GM19238 (cell line): ENCODE data around the gene RPGRIP1.
"Not testable (repeated sequence)": the region's sequence is repeated elsewhere in the genome, so short reads cannot be mapped to it uniquely, and the experiment has no call there.

ENCODE experiments used
- DNase-seq: peaks from one replicate; pipeline ENCODE4 v3.0.0; 2011; ENCODE audit warnings: low spot score; ENCODE audit not compliant: insufficient read length

The RPGRIP1 gene

DNA sequence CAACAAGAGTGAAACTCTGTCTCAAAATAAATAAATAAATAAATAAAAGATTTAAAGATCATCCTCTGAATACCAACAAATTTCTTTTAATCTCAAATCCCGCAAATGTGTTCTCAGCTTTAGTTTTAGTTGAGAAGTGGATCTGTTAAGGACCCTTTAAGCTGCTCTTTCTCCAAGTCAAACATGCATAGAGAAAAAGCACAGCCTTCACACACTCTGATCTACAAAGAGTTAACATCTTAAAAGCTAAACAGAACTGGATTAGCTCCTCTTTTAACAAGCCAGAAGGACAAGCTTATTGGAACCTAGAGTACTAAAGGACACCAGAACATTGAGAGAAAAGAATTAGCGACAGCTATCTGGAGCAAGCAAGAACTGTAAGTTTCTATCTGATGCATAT lies at the start of gene RPGRIP1:
TSS of gene RPGRIP1 (plus strand) at position 301 of the 400 bp plus-strand sequence. CDS start 7,894 bp downstream, outside the sequence.
- no peak for DNase-seq

DNA sequence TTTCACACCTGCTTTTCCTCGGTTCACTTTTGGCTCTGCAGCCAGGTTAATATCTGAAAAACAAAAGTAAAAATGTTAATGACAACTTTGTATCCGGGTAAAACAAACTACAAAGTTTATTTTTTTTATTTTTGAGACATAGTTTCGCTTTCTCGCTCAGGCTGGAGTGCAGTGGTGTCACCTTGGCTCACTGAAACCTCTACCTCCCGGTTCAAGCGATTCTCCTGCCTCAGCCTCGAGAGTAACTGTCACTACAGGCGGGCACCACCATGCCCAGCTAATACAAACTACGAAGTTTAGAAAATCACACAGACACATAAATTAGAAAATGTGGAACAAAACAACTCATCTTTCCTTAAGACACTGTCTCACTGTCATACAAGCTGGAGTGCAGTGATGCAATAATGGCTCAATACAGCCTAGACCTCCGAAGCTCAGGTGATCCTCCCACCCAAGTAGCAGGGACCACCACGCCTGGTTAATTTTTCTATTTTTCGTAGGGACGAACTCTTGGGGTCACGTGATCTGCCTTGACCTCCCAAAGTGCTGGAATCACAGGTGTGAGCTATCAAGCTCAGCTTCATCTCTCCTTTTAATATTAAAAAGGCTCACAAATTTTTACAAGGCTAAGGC lies 48.7 kb upstream of the RPGRIP1 start:
- DNase-seq = no peak

DNA sequence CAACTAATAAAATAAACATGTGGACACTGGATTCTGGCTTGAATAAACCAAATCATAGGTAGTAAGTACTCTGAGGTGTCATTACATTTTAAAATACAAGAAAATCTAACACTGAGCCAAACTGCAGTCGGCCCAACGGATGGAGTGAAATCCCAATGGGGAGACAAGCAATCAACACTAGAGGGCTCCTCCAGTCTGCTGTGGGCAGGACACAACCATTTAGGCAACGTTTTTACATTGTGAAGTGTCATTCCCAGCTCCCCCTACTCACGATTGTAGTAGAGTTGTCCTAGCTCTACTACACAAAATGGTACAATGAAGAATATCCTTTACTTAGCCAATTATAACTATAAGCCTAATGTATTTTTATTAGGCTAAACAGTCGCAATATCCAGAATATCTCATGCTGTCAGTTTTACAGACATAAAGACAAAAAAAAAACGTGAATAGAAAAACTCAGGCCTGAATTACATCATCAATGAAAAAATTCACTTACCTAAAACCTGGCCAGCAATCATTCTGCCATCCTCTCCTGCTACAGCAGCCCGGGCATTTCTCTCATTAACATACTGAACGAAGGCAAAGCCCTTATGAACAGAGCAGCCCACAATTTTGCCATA lies 46.3 kb upstream of the RPGRIP1 start:
- no peak for DNase-seq

DNA sequence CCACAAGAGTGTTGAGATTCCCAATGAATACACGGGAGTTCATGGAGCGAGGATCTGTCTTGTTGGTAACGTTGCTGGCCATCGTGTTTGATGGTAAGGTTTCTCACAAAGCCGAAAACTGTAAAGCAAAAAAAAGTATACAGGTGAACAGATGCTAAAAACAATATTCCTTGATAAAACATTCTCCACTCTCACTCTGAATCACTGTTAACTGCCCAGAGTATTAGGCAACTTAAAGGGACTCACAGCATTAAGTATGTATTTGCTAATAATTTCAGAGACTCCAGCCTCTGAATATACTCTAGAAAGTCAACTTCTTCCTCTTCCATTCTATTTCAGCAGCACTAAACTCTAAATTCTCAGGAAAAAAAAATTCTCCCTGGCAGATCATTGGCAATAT lies 45.8 kb upstream of the RPGRIP1 start:
- DNase-seq = no peak

DNA sequence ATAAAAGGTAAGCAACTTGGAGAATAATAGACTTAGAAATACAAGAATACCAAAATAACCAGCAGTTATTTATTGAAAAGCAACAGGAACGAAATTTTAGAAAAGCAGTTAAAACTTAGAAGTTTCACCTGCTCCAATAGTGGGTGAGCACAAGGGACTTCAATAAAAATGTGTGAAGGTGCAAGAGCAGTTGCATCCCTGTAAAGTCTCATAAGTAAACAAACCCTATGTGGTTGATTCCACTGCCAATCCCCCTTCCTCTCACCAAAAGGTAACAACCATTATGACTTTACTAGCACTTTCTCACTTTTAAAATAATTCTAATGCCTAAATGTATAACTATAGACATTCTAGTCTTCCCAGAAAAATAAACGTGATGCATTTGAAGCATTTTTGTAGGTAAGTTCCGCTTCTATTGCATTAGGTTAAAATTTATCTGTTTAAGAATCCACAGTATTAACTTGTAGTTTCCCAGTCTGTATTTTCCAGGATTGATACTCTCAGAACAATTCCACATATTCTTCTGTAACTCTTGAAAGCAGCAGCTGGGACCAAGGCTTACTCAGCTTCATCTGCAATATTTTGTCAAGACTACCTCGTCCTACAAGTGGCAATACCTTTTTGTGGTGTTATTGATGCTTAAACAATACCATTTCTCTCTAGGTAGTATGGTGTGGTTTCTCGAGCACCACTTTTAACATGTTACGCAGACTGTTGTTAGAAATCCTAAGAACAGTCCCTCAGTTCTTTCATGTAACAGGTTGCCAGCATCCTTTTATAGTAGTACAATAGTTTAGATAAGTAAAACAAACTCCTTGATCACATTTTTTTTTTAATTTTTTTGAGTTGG lies 42.7 kb upstream of the RPGRIP1 start:
- no peak for DNase-seq

DNA sequence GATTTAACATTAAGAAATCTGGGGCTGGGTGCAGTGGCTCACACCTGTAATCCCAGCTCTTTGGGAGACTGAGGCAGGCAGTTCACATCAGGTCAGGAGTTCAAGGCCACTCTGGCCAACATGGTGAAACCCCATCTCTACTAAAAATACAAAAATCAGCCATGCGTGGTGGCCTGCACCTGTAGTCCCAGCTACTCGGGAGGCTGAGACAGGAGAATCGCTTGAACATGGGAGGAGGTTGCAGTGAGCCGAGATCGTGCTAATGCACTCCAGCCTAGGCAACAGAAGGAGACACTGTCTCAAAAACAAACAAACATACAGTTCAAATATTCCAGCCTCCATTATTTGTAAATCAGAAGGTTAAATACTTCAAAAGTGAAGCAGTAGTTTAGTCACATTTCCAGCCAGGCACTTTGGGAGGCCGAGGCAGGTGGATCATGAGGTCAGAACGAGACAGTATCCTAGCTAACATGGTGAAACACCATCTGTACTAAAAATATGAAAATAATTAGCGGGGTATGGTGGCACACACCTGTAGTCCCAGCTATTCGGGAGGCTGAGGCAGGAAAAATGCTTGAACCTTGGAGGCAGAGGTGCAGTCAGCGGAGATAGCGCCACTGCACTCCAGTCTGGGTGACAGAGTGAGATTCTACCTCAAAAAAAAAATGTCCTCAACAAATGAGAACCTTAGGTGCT lies 40.9 kb upstream of the RPGRIP1 start:
- no peak for DNase-seq

DNA sequence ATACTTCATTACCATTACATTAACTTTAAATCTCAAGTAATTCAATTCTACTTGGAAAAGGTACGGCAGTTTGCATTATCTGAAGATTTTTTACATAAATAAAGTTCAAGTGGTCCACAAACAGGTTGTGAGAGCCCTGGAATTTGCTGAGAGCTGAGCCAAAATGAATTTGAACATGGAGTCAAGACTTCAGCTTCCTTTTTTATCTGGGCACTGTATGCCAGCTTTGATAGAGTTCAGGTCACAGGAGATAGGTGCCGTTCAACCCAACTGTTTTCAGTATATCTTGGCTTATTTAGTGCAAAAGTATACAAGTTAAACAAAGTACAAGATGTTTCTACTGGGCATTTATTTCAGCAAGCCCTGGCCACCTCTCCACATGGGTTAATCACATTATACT lies 39.5 kb upstream of the RPGRIP1 start:
- DNase-seq = no peak

DNA sequence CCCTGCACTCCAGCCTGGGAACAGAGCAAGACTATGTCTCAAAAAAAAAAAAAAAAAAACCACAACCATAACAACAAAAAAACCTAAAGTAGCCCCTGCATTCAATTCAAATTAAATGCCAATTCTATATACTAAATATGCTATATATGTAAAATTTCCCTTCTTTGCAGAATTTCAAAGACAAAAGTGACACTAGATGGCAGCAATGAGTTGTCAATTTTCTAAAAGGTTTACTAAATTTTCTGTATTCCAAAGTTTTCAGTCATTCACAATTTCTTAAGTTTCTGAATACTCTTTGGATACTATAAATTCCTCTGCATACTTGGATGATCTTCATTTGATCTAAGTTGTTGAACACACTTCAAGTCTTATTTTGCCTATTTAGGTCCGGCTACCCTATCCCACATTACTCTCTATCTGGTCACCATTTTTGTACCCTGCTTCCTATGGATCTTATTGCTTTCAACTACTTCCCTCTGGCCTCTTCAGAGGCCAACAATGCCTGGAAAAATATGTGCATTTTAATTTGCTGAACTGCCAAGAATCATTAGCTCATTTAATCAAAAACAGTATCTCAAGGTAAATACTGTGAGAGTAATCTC lies 38.6 kb upstream of the RPGRIP1 start:
- no peak for DNase-seq

DNA sequence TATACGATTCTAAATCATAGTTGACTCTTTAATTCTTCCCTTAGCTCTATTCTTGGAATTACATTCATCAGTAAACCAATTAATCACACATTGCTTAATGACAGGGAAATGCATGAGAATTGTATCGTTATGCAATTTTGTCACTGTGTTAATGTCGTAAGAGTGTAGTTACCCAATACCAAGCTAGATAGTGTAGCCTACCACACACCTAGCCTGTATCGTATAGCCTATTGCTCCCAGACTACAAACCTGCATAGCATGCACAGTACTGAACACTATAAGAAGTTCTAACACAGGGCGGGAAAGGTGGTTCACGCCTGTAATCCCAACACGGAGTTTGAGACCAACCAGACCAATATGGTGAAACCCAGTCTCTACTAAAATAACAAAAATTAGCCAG lies 35.3 kb upstream of the RPGRIP1 start:
- no peak for DNase-seq

DNA sequence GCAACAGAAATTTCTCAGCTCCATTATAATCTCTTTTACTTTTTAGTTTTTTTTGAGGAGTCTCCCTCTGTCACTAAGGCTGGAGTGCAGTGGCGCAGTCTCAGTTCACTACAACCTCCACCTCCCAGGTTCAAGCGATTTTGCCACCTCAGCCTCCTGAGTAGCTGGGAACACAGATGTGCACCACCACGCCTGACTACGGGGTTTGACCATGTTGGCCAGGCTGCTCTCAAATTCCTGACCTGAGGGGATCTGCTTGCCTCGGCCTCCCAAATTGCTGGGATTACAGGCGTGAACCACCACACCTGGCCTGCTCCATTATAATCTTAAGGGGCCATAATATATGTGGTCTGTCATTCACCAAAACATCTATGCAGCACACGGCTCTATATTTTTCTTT lies 34.1 kb upstream of the RPGRIP1 start:
- no peak for DNase-seq

DNA sequence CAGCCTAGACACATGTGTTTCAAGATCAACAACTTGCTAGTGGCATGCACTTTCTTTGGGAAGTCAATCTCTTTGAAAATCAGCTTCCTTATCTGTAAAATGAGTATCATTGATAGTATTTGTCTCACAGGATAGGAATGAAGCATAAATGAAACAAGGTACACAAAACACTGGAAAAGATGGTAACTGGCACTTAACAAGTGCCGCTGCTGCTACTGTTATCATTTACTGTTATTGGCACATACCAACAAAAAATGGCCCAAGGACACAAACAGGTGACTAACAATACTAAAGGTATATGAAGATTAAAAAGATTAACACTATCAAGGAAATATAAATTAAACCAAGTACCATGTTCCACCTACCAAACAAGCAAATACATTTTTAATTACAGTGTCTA lies 31.5 kb upstream of the RPGRIP1 start:
- no peak for DNase-seq

DNA sequence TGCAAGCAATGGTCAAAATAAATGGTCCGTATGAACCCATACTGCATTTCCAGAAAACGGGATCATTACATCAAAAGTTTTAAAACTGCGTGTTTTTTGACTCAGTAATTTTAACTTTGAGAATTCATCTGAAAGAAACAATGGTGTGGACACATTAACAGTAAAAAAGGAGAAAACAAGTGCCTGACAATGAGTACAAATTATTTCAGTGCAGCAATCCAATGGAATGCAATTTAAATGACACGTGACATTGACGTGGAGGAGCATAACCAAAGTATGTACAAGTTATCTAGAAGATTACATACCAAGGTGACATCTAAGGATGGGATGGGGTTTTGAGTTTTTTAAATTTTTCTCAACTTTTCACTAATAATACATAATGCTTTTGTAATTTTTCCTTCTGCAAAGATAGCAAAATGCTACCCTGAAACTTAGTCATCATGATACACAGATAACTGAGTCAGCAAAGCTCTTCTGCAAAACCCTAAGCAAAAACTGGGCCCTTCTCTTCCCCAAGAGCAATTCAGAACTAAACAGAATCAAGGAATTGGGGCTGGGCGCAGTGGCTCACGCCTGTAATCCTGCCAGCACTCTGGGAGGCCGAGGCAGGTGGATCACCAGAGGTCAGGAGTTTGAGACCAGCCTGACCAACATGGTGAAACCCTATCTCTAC lies 31.0 kb upstream of the RPGRIP1 start:
- DNase-seq = no peak

DNA sequence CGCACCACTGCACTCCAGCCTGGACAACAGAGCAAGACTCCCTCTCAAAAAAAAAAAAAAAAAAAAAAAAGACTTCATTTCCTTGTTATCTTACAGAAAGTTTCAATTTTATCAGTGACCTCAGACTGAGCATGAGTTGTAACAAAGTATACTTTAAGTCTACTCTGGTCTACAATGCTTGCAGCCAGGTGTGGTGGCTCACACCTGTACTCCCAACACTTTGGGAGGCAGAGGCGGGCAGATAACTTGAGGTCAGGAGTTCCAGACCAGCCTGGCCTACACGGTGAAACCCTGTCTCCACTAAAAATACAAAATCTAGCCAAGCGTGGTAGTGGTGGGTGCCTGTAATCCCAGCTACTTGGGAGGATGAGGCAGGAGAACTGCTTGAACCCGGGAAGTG lies 28.7 kb upstream of the RPGRIP1 start:
- DNase-seq = no peak

DNA sequence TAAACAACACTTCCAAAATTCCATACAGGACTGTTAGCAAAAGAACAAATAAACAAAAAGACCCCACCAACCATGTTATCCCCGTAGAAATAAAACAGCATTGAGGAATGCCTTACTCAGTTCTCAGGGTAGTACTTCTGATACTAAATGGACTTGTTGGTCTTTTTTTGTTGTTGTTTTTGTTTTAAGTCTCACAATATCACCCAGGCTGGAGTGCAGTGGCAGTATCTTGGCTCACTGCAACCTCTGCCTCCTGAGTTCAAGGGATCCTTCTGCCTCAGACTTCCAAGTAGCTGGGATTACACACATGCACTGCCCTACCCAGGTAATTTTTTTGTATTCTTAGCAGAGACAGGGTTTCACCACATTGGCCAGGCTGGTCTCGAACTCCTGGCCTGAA lies 27.7 kb upstream of the RPGRIP1 start:
- no peak for DNase-seq

DNA sequence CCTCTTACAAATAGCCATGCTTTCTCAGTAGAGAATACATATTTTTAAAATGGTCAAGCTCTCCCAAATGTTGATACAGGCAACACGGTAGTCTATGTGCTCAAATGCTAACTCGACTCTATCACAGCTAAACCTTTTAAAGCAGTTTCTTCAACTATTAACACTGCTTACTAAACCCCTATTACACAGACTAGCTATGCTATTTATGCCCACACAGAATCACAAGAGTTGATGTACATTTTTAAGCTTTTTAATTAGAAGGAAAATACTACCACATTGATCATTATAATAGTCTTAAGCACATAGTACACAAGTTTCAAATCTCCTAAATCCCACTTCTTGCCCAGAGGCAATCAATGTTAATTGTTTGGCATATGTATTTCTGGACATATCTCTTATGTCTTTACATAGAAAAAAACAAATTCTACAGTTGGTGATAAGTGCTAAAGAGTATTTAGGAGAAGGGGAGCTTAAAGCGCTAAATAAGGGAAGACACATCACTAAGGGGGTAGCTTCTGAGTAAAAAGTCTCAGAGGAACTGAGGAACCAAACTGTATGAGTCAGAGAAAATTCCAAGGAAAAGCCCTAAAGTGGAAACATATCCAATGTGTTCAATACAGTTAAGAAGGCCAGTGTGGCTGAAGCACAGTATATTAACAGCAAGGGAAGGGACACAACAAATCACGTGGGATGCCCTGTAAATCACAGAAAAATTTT lies 24.3 kb upstream of the RPGRIP1 start:
- no peak for DNase-seq

DNA sequence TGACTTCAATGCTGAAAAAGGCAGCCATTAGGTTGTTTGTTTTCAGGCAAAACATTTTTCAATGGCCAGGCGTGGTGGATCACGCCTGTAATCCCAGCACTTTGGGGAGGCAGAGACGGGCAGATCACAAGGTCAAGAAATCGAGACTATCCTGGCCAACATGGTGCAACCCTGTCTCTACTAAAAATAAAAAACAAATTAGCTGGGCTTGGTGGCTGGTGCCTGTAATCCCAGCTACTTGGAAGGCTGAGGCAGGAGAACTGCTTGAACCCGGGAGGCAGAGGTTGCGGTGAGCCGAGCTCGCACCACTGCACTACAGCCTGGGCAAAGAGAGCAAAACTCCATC lies 23.8 kb upstream of the RPGRIP1 start:
- not testable (repeated sequence) for DNase-seq

DNA sequence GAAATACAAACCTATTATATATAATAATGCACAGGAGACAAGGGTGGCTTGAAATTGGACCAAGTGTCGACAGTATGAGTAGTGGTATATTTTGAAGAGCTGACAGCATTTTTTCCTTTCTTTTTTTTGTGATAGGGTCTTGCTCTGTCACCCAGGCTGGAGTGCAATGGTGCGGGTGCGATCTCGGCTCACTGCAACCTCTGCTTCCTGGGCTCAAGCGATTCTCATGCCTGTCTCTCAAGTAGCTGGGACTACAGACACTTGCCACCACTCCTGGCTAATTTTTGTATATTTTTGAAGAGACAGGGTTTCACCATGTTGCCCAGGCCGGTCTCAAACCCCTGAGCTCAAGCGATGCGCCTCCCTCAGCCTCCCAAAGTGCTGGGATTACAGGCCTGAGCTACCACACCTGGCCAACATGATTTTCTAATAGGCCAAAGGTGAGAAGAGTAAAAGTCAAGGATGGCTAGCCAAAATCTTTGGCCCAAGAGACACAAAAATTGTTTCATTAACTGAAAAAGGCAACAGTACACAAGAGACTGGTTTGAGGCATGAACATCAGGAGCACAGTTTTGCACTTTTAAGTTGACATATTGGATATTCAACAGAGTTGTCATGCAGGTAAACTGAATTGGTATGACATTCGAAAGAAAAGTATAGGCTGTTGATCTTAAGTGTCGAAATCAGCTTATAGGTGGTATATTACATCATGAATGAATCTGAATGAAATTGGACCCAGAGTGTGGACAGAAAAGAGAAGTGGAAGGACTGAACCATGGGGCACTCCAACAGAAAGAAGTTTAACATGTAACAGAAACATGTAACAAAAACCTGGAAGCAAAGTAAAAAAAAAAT lies 23.1 kb upstream of the RPGRIP1 start:
- no peak for DNase-seq

DNA sequence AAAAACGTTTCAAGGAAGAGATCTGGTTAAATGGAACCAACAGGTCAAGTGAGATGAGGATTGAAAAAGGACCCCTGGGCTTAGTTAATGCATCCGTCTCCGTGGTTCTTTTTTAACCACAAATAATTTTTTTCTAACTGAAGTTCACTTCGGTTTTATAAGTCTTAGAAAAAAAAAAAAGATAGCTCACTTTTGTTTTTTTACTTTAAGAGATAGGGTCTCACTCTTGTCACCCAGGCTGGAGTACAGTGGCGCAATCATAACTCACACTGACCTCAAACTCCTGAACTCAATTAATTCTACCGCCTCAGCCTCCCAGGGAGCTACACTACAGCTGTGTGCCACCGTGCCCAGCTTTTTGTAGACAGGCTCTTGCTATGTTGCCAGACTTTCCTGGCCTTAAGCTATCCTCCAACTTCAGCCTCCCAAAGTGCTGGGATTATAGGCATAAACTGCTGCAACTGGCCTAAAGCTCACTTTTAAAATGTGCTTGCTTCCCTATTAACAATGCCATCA lies 22.4 kb upstream of the RPGRIP1 start:
- DNase-seq = no peak
